NCI-H2107 (cell line): Measurements from ENCODE around the gene HLA-G.
"Not testable (repeated sequence)": the region's sequence is repeated elsewhere in the genome, so short reads cannot be mapped to it uniquely, and the experiment has no call there.

Experiments
- DNase-seq: peaks from one replicate; lab custom pipeline; 2025; lab: John Stamatoyannopoulos, UW

Gene HLA-G

GRCh38 chr6:29827579-29828470 is at the start of gene HLA-G:
TSS of gene HLA-G (plus strand) at chr6:29827825. CDS start at chr6:29827845, 20 bp downstream.
- no peak for DNase-seq

- not testable (repeated sequence) for DNase-seq
Measured at GRCh38 chr6:29780019-29780698, 47.5 kb upstream of the HLA-G start.

GRCh38 chr6:29789176-29789575 is 38.4 kb upstream of the HLA-G start:
- DNase-seq = no peak

- no peak for DNase-seq
Measured at GRCh38 chr6:29790626-29791025, 37.0 kb upstream of the HLA-G start.

GRCh38 chr6:29791162-29791561 is 36.5 kb upstream of the HLA-G start:
- DNase-seq = no peak

GRCh38 chr6:29791786-29792122 is 35.9 kb upstream of the HLA-G start:
- no peak for DNase-seq

- DNase-seq = no peak
Measured at GRCh38 chr6:29792123-29793035, 35.2 kb upstream of the HLA-G start.

GRCh38 chr6:29793036-29793356 is 34.6 kb upstream of the HLA-G start:
- no peak for DNase-seq

GRCh38 chr6:29793796-29794195 is 33.8 kb upstream of the HLA-G start:
- DNase-seq = no peak

GRCh38 chr6:29796026-29796425 is 31.6 kb upstream of the HLA-G start:
- DNase-seq = no peak

GRCh38 chr6:29797135-29797534 is 30.5 kb upstream of the HLA-G start:
- no peak for DNase-seq

- DNase-seq = no peak
Measured at GRCh38 chr6:29797966-29798365, 29.7 kb upstream of the HLA-G start.

GRCh38 chr6:29800254-29800653 is 27.4 kb upstream of the HLA-G start:
- no peak for DNase-seq

GRCh38 chr6:29806387-29806786 is 21.2 kb upstream of the HLA-G start:
- no peak for DNase-seq

- DNase-seq = no peak
Measured at GRCh38 chr6:29809249-29809648, 18.4 kb upstream of the HLA-G start.

GRCh38 chr6:29810371-29810770 is 17.3 kb upstream of the HLA-G start:
- DNase-seq = no peak

GRCh38 chr6:29811377-29811776 is 16.2 kb upstream of the HLA-G start:
- DNase-seq = no peak

GRCh38 chr6:29813066-29813465 is 14.6 kb upstream of the HLA-G start:
- no peak for DNase-seq

- DNase-seq = no peak
Measured at GRCh38 chr6:29813809-29814208, 13.8 kb upstream of the HLA-G start.

- DNase-seq = no peak
Measured at GRCh38 chr6:29814379-29815117, 13.1 kb upstream of the HLA-G start.

- no peak for DNase-seq
Measured at GRCh38 chr6:29815118-29815750, 12.4 kb upstream of the HLA-G start.
